GM18858 (cell line): Measurements from ENCODE around the gene STRIP2.
"Not testable (repeated sequence)": the region's sequence is repeated elsewhere in the genome, so short reads cannot be mapped to it uniquely, and the experiment has no call there.

Experiments
- ATAC-seq: cut with Tn5 transposase; IDR thresholded peaks from one replicate; pipeline ENCODE4 v1.9.1; 2021; ENCODE audit not compliant: unreplicated experiment

Gene STRIP2

DNA sequence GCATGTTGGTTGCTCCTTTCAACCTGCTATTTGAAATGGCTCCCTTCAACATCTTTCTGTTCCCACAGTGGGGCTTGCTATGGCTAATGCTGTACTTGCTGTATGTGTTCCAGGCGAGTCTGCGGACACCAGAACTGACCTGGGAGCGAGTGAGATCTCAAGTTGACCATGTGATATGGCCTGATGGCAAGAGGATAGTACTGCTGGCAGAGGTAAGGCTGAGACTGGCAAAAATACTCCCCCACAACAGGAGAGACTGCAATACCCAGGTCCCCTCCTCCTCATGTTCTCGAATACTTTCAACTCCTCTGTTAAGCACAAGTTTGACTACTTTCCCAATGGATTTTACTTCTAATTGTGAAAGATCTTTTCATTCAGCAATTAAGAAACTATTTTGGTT, 11.5 kb upstream of the STRIP2 start:
- ATAC-seq = no peak

DNA sequence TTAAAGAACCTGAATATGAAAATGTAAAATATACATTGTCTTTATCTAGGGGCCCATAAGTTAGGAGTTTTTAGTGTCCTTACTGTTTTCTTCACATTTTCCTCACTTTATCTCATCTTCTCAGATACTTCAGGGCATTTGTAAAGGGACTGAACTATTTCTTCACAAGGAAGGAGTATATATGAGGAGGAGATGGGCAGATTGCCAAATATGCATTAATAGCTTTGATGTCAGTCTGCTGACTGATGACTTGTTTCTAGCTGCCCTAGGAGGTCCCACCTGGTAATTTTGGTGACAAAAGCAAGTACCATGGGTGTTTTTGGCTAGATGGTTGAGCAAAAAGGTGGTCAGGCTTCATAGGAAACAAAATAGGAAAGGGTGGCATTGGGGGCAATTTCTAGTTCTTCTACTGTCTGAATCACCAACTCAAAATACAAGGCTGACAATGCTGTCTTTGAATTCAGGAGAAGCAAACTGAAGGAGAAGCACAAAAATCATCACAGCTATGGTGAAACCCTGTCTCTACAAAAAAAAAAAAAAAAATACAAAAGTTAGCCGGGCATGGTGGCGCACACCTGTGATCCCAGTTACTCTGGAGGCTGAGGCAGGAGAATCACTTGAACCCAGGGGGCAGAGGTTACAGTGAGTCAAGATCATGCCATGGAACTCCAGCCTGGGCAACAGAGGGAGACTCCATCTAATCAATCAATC, 10.4 kb upstream of the STRIP2 start:
- ATAC-seq = no peak

DNA sequence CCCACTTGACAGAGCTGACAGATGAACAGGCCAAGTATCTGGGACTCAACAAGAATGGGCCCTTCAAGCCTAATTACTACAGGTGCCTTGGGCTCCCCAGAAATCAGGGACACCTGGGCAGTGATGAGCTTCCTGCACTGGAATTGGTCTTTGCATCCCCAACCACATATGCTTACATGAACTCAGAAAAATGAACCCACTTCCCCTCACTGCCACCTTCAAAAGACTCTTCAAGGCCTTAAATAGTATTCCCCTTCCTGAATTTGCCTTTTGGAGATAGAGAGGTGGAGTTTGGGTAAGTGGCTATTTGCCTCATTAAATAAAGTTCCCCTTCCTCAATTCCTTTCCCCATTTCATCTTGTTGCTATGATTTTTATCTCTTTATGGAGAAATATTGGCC, 7.8 kb upstream of the STRIP2 start:
- ATAC-seq = no peak

DNA sequence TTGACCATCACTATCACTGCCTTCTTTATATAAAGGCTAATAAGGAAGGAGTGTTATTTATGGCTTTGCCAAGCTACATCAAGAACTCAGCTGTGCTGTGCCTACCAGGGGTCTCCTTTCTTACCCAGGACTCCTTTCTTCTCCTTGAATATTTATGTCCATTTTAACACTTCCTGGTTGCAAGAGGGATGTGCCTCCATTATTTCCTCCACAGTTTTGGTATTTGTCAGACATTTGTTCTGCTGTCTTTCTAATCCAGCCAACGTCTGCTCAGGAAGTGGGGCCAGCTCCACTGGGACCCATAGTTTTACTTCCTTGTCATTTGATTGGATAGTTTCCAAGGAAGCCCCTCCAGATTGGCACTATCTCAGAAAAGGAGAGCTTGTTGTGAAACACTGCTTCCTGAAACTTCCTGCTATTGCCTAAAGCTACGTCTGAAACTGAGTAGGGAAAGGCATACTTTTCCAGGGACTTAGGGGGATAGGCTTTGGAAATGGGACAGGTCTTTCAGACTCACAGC, 6.6 kb upstream of the STRIP2 start:
- ATAC-seq = no peak

- ATAC-seq = no peak
Observed at GRCh38 chr7:129431911-129432643, 2.2 kb upstream of the STRIP2 start.

DNA sequence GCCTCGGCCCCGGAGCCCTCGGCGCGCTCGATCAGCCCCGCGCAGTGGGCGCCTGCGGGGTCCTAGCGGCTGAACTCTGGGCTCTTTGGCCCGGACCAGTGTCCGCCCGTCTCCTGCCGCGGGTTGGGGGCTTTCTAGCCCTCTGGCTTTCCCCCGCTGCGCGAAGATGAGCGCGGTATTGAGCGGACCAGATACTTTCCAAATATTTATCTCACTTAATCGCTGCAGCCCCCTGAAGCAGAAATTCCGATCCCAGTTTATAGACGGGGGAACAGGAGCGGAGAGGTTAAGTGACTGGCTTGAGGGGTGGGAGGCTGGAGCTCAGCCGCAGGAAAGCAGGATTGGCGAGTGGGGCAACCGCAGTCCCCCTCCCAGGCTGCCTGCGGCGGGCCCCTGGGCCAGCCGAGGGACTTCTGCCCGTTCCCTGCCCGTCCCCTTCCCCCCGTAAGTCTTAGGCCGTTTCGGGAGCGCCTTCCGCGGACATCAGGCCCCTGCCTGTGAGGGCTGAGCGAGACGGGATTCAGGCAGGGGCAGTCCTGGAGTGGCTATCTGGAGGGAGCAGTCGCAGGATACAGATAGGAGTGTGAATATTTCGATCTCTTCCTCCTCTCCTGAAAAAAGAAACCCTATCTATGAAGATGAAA, 565 bp downstream of the STRIP2 start:
- ATAC-seq = no peak

DNA sequence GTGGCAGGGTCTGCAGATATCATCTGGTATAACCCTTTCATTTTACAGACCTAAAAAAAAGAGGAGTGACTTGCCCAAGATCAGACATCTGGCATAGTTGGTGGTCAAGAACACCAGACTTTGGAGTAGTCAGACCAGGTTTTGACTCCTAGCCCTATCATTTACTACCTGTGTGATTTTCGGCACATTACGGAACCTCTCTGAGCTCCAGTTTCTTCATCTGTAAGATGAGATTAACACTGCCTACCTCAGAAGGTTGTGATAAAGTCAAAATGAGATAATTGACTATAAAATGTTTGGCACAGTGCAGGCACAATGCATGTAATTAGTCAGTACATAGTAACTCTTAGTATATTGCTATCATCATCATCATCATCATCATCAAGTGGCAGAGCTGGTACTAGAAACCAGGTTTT, 1.2 kb downstream of the STRIP2 start:
- no peak for ATAC-seq

GRCh38 chr7:129436335-129436923, 2.2 kb downstream of the STRIP2 start:
- ATAC-seq = no peak

GRCh38 chr7:129437190-129437589, 3.0 kb downstream of the STRIP2 start:
- no peak for ATAC-seq

GRCh38 chr7:129438281-129438838, 4.1 kb downstream of the STRIP2 start:
- ATAC-seq = no peak

DNA sequence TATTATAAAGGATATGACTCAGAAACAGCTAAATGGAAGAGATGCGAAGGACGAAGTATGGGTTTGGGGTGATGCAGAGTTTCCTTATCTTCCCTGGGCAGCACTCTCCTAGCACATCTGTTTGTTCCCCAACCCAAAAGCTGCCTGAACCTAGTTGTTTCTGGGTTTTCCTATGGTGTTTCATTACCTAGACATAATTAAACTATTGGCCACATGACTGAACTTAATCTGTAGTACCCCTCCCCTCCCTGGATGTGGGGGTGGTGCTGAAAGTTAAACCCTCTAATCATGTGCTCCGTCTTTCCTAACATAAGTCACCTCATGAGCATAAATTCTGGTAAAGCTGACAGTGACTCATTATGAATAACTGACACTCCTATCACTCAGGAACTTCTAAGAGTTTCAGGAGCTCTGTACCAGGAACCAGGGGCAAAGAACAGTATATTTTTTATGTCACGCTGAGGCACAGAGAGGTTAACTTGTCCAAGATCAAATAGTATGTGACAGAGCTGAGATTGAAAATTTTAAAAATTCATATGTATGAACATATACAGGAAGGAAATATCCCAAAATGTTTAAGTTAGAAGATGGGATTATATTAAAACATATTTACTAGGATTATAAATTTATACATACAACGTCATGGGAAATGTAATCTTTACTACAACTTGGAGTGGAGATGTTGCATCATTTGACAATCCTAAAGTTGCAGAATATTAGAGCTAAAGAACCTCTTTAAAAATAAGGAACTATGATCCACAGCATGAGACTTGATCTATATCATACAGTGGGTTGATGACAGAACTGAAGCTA, 4.8 kb downstream of the STRIP2 start:
- no peak for ATAC-seq

GRCh38 chr7:129439963-129440625, 5.9 kb downstream of the STRIP2 start:
- ATAC-seq = no peak

DNA sequence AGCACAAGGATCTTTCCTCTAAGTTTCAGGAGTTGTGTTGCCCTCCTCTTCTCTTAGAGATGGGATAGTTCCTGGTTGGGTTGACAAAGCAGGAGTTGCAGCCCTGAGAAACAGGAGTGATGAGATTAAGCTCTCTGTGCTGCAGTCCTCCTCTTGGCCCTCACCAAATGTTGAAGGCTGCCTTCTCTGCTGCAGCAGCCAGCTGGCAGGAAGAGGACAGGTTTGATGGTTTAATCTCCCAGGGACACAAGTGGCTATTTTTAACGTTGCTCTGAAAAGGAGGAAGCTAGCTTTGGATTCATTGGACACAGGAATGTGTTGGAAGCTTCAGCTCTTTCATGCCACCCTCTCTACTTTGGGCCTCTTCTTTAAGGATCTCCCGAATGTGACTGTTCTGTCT, 9.4 kb downstream of the STRIP2 start:
- ATAC-seq = no peak

GRCh38 chr7:129444776-129445175, 10.5 kb downstream of the STRIP2 start:
- ATAC-seq = not testable (repeated sequence)

GRCh38 chr7:129446925-129447324, 12.7 kb downstream of the STRIP2 start:
- not testable (repeated sequence) for ATAC-seq

GRCh38 chr7:129447445-129447844, 13.2 kb downstream of the STRIP2 start:
- ATAC-seq = not testable (repeated sequence)

- not testable (repeated sequence) for ATAC-seq
Observed at GRCh38 chr7:129448608-129449007, 14.4 kb downstream of the STRIP2 start.

DNA sequence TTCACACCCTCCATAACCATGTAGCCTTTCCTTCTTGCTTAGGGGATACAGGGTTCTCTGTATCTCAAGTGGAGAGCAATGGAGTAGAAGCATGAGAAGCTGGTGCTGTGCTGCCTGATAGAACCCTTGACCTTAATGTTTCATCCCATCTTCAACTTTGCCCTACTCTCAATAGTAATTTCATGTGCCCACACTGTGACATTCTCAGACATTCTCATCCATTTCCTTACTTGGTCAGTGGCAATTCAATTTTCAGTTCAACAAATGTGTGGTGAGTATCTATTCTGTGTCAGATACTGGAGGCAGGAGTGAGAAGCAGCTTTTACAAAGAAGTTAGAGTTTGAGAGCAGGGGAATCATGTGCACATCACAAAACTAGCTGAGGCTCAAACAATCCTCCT, 16.1 kb downstream of the STRIP2 start:
- ATAC-seq = no peak

GRCh38 chr7:129452589-129453231, 18.5 kb downstream of the STRIP2 start:
- no peak for ATAC-seq
